ENCODE measurements around the gene EIF4G3.

GRCh38 chr1:20913242-20913641 lies 263.5 kb downstream of the EIF4G3 start:
- TF ChIP-seq POLR2A (IDR thresholded peaks at IDR 0.05) (no peak), CTCF (IDR thresholded peaks at IDR 0.05) (no peak), EP300 (IDR thresholded peaks at IDR 0.05) (no peak), POLR2AphosphoS5 (IDR thresholded peaks at IDR 0.05) (no peak)

All from gastroesophageal sphincter (tissue), 3 donors.